GM18951 (cell line): ENCODE results near the gene SLIT3.

Experiments used
- POLR2A ChIP-seq: IDR thresholded peaks from 4 replicates; pipeline ENCODE4 v1.6.1; 2011; ENCODE audit warnings: mild to moderate bottlenecking; ENCODE audit not compliant: insufficient read length, insufficient read depth; ENCODE audit errors: extremely low read depth
- in situ Hi-C: fragments of 300-500 bp; cut with MboI; formaldehyde crosslinking; loops from one replicate; pipeline ENCODE4 v1.12.0; 2022; ENCODE audit warnings: low sequenced_read_pairs, mixed read lengths, inconsistent platforms; ENCODE audit not compliant: unreplicated experiment

The SLIT3 gene

GRCh38 chr5:168680395-168680794 lies 620.5 kb downstream of the SLIT3 start:
- in situ Hi-C loops = loop anchor here (25.0 kb wide), 1 partner anchor 632 kb away; the partner anchor contains the start of gene SLIT3
- TF ChIP-seq POLR2A = no peak

- TF ChIP-seq POLR2A = no peak
- in situ Hi-C loops = loop anchor here (25.0 kb wide), 1 partner anchor 633 kb away; the partner anchor contains the start of gene SLIT3
These were observed 621.4 kb downstream of the SLIT3 start for GRCh38 chr5:168679515-168679920.

GRCh38 chr5:168676501-168676900 lies 624.4 kb downstream of the SLIT3 start:
- no peak for TF ChIP-seq POLR2A
- in situ Hi-C loops = loop anchor here (25.0 kb wide), 1 partner anchor 636 kb away; the partner anchor contains the start of gene SLIT3

- in situ Hi-C loops = loop anchor here (25.0 kb wide), 1 partner anchor 636 kb away; the partner anchor contains the start of gene SLIT3
- no peak for TF ChIP-seq POLR2A
These were observed 625.0 kb downstream of the SLIT3 start for GRCh38 chr5:168675883-168676408.

- no peak for TF ChIP-seq POLR2A
- in situ Hi-C loops = loop anchor here (25.0 kb wide), 1 partner anchor 637 kb away; the partner anchor contains the start of gene SLIT3
These were observed 626.0 kb downstream of the SLIT3 start for GRCh38 chr5:168674893-168675482.

GRCh38 chr5:168672888-168673287 lies 628.1 kb downstream of the SLIT3 start:
- in situ Hi-C loops = no loop called here
- TF ChIP-seq POLR2A = no peak

GRCh38 chr5:168672016-168672415 lies 628.9 kb downstream of the SLIT3 start:
- TF ChIP-seq POLR2A = no peak
- in situ Hi-C loops = no loop called here

GRCh38 chr5:168670881-168671575 lies 629.9 kb downstream of the SLIT3 start:
- in situ Hi-C loops = no loop called here
- no peak for TF ChIP-seq POLR2A

- no peak for TF ChIP-seq POLR2A
- in situ Hi-C loops = no loop called here
These were observed 631.1 kb downstream of the SLIT3 start for GRCh38 chr5:168669668-168670378.

- no peak for TF ChIP-seq POLR2A
- in situ Hi-C loops = no loop called here
These were observed 631.8 kb downstream of the SLIT3 start for GRCh38 chr5:168669156-168669555.

GRCh38 chr5:168668078-168668477 lies 632.9 kb downstream of the SLIT3 start:
- in situ Hi-C loops = no loop called here

GRCh38 chr5:168667301-168667840 lies 633.6 kb downstream of the SLIT3 start:
- TF ChIP-seq POLR2A = no peak
- in situ Hi-C loops = no loop called here

More at GRCh38 chr5:168668078-168668477, 632.9 kb downstream of the SLIT3 start:
- no peak for TF ChIP-seq POLR2A

GRCh38 chr5:168666356-168666755 lies 634.6 kb downstream of the SLIT3 start:
- in situ Hi-C loops = no loop called here
- TF ChIP-seq POLR2A = no peak
